GM18498 (cell line): ENCODE results near the gene CHCHD2.
"Not testable (repeated sequence)": the region's sequence is repeated elsewhere in the genome, so short reads cannot be mapped to it uniquely, and the experiment has no call there.

Source experiments
- ATAC-seq: cut with Tn5 transposase; IDR thresholded peaks from one replicate; pipeline ENCODE4 v1.9.1; 2021; ENCODE audit warnings: mild to moderate bottlenecking, moderate library complexity; ENCODE audit not compliant: unreplicated experiment

The CHCHD2 gene, protein sequence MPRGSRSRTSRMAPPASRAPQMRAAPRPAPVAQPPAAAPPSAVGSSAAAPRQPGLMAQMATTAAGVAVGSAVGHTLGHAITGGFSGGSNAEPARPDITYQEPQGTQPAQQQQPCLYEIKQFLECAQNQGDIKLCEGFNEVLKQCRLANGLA

GRCh38 chr7:56106108-56107073, at the start of gene CHCHD2:
TSS of gene CHCHD2 (minus strand) at chr7:56106476. CDS start at chr7:56106413, 63 bp downstream.
- peak; percentile 100 for ATAC-seq

DNA sequence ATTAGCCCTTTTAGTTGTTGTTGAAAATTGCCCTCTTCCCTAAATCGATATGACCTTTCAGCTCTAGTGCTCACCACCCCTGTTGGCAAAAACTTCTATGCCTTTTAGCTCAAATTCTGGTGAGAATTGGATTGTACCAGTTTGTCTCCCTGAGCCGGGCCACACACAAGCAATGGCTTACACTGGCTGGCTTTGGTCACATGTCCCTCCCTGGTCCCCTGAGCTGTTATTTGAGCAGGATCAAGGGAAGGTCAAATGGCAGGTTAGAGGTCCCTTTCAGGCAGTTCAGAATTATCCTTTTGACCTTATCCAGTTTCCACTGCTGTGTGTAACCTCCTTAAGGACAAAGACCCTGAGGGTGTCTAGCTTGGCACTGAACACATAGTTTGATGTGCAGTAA, 24.8 kb upstream of the CHCHD2 start:
- ATAC-seq, result not testable (repeated sequence)

DNA sequence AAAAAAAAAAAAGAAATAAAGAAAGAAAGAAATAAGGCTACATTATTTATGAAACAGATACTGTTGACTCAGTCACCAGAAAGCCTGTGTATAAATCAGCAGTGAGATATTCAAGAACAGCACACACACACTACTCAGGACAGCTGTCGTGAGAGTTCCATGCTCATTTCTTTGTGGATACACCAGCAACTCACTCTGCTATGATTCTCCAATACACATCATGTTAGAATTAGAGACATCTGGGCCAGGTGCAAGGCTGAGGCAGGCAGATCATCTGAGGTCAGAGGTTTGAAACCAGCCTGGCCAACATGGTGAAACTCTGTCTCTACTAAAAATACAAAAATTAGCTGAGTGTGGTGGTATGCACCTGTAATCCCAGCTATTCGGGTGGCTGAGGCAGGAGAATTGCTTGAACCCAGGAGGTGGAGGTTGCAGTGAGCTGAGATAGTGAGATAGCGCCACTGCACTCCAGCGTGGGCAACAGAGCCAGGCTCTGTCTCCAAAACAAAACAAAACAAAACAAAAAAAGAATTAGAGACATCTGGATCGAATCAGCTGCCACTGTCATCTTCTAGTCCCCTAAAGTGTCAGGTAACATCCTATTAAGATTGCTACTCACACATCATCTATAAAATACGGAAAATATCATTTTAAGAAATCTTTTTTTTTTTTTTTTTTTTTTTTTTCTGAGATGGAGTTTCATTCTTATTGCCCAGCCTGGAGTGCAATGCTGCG, 21.1 kb upstream of the CHCHD2 start:
- no peak for ATAC-seq

- ATAC-seq, result no peak
These were observed 19.6 kb upstream of the CHCHD2 start for GRCh38 chr7:56125831-56126230.

DNA sequence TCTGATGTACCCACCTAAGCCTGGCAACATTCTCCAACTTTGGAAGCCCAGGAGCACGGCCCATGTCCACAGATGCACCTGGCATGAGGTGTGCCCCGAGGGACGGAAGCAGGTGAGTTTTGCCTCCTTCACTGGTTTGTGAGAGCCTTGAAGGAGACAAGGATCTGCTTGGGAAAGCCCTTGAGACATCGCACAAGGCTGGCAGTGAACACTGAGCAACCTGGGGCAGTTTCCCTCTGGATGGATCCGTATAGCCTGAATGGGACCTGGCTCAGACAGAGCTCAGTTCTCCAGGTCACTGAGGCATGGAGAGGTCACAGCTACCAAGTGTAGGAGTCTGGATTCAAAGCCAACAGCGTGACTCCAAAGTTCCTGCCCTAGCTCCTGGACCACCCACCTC, 18.7 kb upstream of the CHCHD2 start:
- no peak for ATAC-seq

DNA sequence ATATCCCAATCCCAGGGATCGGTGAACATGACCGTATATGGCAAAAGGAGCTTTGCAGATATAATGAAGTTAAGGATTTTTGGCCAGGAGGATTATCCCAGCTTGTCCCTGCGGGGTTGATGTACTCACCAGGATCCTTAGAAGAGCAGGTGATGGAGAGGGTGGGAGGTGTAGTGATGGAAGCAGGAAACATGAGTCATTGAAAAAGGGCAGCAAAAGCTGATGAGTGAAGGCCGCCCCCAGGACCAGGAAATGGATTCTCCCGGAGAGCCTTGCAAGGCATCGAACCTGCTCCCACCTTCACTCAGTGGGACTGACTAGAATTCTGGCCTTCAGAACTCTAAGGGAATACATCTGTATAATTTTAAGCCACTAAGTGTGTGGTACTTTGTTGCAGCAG, 15.2 kb upstream of the CHCHD2 start:
- no peak for ATAC-seq

DNA sequence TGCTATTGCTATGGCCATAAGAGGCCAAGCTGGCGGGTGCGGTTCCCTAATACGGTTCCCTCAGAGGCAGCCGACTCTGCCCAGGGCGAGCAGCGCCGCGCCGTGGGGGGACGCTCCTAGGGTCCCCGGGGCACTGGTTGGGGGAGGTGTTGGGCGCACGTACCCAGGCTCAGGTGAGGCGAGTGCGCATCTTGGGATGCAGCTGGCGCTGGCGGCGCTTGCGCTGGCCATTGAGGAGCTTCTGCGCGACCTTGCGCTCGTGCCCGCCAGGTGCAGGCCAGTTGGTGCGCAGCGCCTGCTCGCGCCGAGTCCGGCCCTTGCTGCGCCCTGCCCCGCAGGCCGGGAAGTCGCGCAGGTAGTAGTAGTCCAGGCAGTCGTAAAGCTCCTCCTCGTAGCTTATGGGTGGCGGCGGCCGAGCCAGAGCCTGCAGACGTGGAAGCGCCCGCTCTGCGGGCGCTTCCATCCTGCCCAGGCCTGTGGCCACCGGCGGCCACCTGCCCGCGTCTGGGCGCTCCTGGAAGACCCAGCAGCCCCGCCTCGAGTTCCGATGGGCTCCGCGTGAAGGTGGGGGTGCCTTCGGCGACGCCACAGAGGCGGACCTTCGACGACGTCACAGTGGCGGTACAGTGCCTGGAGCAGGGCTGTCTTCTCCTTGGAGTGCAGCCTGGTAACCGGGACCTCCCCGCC, 9.7 kb upstream of the CHCHD2 start, which contains the start of gene NUPR2:
Gene NUPR2, minus strand, starts transcription at position 566 of the 687 bp plus-strand sequence. Its CDS starts 103 bp downstream, at position 463.
- no peak for ATAC-seq

DNA sequence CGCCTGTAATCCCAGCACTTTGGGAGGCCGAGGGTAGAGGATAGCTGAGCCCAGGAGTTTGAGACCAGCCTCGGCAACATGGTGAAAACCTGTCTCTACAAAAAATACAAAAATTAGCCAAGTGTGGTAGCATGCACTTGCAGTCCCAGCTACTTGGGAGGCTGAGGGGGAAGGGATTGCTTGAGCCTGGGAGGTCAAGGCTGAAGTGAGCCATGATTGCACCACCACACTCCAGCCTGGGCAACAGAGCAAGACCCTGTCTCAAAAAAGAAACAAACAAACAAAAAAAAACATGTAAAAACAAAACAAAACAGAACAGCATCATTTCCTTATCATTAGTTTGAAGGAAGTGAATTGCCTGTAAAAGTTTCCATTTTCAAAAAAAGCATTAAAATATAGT, 6.0 kb upstream of the CHCHD2 start:
- ATAC-seq, result not testable (repeated sequence)

DNA sequence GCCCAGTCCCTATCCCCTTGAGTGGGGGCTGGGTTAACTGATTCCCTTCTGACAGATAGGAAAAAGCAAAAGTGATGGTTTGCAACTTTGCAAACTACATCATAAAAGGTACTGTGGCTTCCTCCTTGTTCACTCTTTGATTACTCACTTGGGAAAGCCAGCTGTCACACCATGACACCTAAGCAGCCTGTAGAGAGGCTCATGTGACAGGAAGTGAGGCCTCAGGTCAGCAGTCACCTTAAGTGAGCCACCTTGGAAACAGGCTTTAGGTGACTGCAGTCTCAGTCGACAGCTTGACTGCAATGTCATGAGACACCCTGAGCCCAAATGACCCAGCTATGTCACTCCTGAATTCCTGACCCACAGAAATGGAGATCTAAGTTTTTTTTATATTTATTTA, 4.3 kb upstream of the CHCHD2 start:
- ATAC-seq, result no peak

DNA sequence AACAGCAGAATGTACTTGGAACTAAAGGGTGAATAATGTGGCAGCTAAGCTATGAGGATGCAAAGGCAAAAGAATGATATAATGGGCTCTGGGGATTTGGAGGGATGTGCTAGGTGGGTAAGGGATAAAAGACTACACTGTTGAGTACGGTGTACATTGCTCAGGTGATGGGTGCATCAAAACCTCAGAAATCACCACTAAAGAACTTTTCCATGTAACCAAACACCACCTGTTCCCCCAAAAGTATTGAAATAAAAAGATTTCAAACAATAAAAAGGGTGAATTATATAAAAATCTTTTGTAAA, 1.6 kb upstream of the CHCHD2 start:
- ATAC-seq, result no peak

- peak; percentile 29 for ATAC-seq
These were observed 768 bp downstream of the CHCHD2 start for GRCh38 chr7:56105508-56105907.

GRCh38 chr7:56104138-56104537, 2.1 kb downstream of the CHCHD2 start:
- ATAC-seq, result not testable (repeated sequence)

DNA sequence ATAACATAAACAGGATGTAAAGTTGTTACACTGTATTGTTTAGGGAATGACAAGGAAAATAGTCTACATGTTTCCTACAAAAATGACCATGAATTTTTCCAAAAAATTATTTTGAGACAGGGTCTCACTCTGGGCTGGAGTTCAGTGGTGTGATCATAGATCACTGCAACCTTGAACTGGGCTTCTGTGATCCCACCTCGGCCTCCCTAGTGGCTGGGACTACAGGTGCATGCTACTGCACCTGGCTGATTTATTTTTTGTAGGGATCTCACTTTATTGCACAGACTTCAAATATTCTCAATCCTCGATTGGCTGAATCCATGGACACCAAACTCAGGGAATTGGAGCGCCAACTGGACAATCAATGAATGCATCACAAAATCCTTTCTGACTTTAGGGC, 6.6 kb downstream of the CHCHD2 start:
- no peak for ATAC-seq

DNA sequence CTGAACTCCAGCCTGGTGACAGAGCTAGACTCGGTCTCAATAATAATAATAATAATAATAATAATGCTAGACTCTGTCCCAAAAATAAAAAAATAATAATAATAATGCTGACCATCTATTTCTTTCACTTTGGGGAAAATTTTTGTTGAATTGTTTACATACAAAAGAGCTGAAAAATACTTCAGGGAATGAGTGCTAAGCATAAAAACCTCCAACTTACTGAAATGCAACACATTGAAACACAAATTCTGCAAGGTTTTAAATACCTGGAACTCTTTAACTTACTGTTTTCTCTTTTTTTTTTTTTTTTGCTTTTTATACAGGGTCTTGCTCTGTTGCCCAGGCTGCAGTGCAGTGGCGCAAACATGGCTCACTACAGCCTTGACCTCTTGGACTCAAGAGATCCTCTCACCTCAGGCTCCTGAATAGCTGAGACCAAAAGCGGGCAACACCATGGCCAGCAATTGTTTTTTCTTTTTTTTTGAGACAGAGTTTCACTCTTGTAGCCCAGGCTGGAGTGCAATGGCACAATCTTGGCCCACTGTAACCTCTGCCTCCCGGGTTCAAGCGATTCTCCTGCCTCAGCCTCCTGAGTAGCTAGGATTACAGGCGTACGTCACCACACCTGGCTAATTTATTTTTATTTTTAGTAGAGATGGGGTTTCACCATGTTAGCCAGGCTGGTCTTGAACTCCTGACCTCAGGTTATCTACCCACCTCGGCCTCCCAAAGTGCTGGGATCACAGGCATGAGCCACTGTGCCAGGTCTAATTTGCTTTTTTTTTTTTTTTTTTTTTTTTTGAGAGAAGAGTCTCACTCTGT, 7.9 kb downstream of the CHCHD2 start:
- not testable (repeated sequence) for ATAC-seq

- no peak for ATAC-seq
These were observed 8.6 kb downstream of the CHCHD2 start for GRCh38 chr7:56097700-56098099.

DNA sequence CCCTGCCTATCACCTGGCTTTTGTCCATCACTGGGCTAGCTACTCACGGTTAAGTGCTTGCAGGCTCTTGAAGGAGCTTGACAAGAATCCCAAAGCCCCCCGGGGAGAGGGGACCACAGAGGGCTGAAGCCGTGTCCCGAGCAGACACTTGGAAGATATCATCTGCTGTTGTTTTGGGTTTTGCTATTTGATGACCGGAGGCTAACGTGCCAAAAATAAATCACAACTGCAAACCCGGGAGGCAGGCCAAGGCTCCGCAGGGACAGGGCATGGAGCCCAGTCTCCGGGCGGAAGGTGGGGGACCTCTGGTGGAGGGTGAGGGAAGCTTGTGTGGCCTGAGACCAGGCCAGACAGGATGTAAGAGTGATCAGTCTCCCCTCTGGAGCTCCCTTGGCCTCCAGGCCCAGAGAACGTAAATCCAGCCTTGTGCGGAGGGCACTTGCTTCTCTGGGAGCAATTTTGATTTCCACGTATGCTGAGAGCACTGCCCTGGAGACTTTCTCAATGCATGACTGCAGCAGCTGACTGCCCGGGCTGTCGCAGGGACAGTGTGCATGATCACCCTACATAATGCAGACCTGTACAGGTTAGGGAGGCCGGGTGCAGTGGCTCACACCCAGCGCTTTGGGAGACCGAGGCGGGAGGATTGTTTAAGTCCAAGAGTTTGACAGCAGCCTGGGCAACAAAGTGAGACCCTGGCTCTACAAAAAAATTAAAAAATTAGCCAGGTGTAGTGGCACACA, 13.3 kb downstream of the CHCHD2 start, which contains the start of gene PHKG1:
Gene PHKG1, minus strand, starts transcription at position 164 of the 743 bp plus-strand sequence. CDS start 4,011 bp downstream, outside the sequence.
- ATAC-seq, result no peak

GRCh38 chr7:56092388-56092787, 13.9 kb downstream of the CHCHD2 start:
- ATAC-seq, result not testable (repeated sequence)

DNA sequence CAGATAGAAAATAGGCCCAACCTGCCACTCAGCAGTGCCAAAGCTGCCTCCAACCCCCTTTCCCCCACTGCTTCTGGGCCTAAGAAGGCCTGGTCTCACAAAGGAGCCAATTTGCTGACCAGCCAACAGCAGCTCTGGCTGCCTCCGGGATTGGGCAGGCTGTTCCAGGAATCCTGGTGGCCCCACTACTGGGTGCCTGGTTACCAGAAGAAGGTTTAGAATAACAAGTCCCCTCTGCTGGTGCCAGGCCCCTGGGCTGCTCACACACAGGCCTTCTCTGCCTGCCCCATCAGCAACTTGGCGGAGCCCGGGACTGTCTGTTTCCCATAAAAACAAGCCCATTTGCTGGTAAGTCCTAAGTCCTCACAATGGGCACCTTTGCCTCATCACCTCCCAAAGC, 14.7 kb downstream of the CHCHD2 start:
- no peak for ATAC-seq

DNA sequence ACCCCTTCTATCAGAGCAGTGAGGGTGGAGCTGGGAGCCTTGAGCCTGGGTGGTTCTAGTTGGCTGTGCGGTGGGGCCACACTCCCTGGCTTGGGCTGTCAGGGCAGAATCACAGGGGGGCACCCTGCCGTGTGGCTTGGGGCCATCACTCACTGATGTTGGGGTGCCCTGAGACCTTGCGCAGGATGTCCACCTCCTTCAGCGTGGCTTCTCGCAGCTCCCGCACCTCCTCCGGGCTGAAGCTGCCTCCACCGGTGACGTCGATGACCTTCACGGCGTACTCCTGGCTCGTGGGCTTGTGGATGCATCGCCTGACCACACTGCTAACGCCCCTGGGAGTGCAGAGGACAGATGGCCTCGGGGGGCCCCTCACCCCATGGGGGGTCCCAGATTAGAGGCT, 18.8 kb downstream of the CHCHD2 start:
- ATAC-seq, result no peak
